ENCODE data around the gene STXBP1.

Gene STXBP1

GRCh38 chr9:127686461-127687393 lies 74.7 kb downstream of the STXBP1 start:
- Histone ChIP-seq H3K27me3 (ENCODE audit: insufficient read depth, low read length) (no peaks in the 10 kb centered on the region), H3K4me3 (ENCODE audit: low read length) (no peak overlapping the region), H3K4me1 (ENCODE audit: insufficient read depth, low read length) (no peaks in the 10 kb centered on the region), H3K36me3 (ENCODE audit: insufficient read depth, low read length) (peaks cover 43% of the 10 kb centered on the region), H3K9me3 (ENCODE audit: low read length) (peaks cover 4% of the 10 kb centered on the region), H2AFZ (ENCODE audit: low read depth, low read length) (no peak overlapping the region)

GRCh38 chr9:127689329-127690000 lies 77.4 kb downstream of the STXBP1 start:
- Histone ChIP-seq H3K4me3 (ENCODE audit: low read length) (no peak overlapping the region), H3K27me3 (ENCODE audit: insufficient read depth, low read length) (no peaks in the 10 kb centered on the region), H3K9me3 (ENCODE audit: low read length) (peaks cover 6% of the 10 kb centered on the region), H2AFZ (ENCODE audit: low read depth, low read length) (no peak overlapping the region), H3K4me1 (ENCODE audit: insufficient read depth, low read length) (peaks cover 3% of the 10 kb centered on the region), H3K36me3 (ENCODE audit: insufficient read depth, low read length) (peaks cover 17% of the 10 kb centered on the region)

GRCh38 chr9:127690735-127691134 lies 78.7 kb downstream of the STXBP1 start:
- no peaks in the 10 kb centered on the region for H3K27me3 ChIP-seq (ENCODE audit: insufficient read depth, low read length)
- no peak overlapping the region for H2AFZ ChIP-seq (ENCODE audit: low read depth, low read length)
- no peak overlapping the region for H3K4me3 ChIP-seq (ENCODE audit: low read length)
- peaks cover 13% of the 10 kb centered on the region for H3K36me3 ChIP-seq (ENCODE audit: insufficient read depth, low read length)
- peaks cover 3% of the 10 kb centered on the region for H3K4me1 ChIP-seq (ENCODE audit: insufficient read depth, low read length)
- H3K9me3 ChIP-seq (ENCODE audit: low read length) = peaks cover 6% of the 10 kb centered on the region

- Histone ChIP-seq H3K4me1 (ENCODE audit: insufficient read depth, low read length) (peaks cover 3% of the 10 kb centered on the region), H3K4me3 (ENCODE audit: low read length) (no peak overlapping the region), H3K36me3 (ENCODE audit: insufficient read depth, low read length) (peaks cover 10% of the 10 kb centered on the region), H2AFZ (ENCODE audit: low read depth, low read length) (no peak overlapping the region), H3K27me3 (ENCODE audit: insufficient read depth, low read length) (no peaks in the 10 kb centered on the region), H3K9me3 (ENCODE audit: low read length) (peaks cover 6% of the 10 kb centered on the region)
Measured at GRCh38 chr9:127692071-127692470, 80.0 kb downstream of the STXBP1 start.

- H3K27me3 ChIP-seq (ENCODE audit: insufficient read depth, low read length) = no peaks in the 10 kb centered on the region
- H3K9me3 ChIP-seq (ENCODE audit: low read length) = peaks cover 6% of the 10 kb centered on the region
- H3K4me1 ChIP-seq (ENCODE audit: insufficient read depth, low read length) = peaks cover 3% of the 10 kb centered on the region
- H2AFZ ChIP-seq (ENCODE audit: low read depth, low read length) = no peak overlapping the region
- H3K4me3 ChIP-seq (ENCODE audit: low read length) = no peak overlapping the region
- peaks cover 7% of the 10 kb centered on the region for H3K36me3 ChIP-seq (ENCODE audit: insufficient read depth, low read length)
Measured at GRCh38 chr9:127693143-127693542, 81.1 kb downstream of the STXBP1 start.

GRCh38 chr9:127693697-127694096 lies 81.6 kb downstream of the STXBP1 start:
- Histone ChIP-seq H3K4me1 (ENCODE audit: insufficient read depth, low read length) (peaks cover 3% of the 10 kb centered on the region), H2AFZ (ENCODE audit: low read depth, low read length) (no peak overlapping the region), H3K4me3 (ENCODE audit: low read length) (no peak overlapping the region), H3K9me3 (ENCODE audit: low read length) (peaks cover 6% of the 10 kb centered on the region), H3K27me3 (ENCODE audit: insufficient read depth, low read length) (no peaks in the 10 kb centered on the region), H3K36me3 (ENCODE audit: insufficient read depth, low read length) (peaks cover 3% of the 10 kb centered on the region)

GRCh38 chr9:127694890-127695720 lies 83.0 kb downstream of the STXBP1 start:
- Histone ChIP-seq H3K27me3 (ENCODE audit: insufficient read depth, low read length) (no peaks in the 10 kb centered on the region), H3K36me3 (ENCODE audit: insufficient read depth, low read length) (peaks cover 3% of the 10 kb centered on the region), H3K4me3 (ENCODE audit: low read length) (no peak overlapping the region), H3K4me1 (ENCODE audit: insufficient read depth, low read length) (peaks cover 3% of the 10 kb centered on the region), H2AFZ (ENCODE audit: low read depth, low read length) (no peak overlapping the region), H3K9me3 (ENCODE audit: low read length) (peaks cover 1% of the 10 kb centered on the region)

- H3K4me3 ChIP-seq (ENCODE audit: low read length) = no peak overlapping the region
- no peak overlapping the region for H2AFZ ChIP-seq (ENCODE audit: low read depth, low read length)
- H3K36me3 ChIP-seq (ENCODE audit: insufficient read depth, low read length) = no peaks in the 10 kb centered on the region
- H3K4me1 ChIP-seq (ENCODE audit: insufficient read depth, low read length) = no peaks in the 10 kb centered on the region
- H3K9me3 ChIP-seq (ENCODE audit: low read length) = peaks cover 1% of the 10 kb centered on the region
- no peaks in the 10 kb centered on the region for H3K27me3 ChIP-seq (ENCODE audit: insufficient read depth, low read length)
Measured at GRCh38 chr9:127697575-127697974, 85.5 kb downstream of the STXBP1 start.

- Histone ChIP-seq H3K27me3 (ENCODE audit: insufficient read depth, low read length) (no peaks in the 10 kb centered on the region), H3K9me3 (ENCODE audit: low read length) (no peaks in the 10 kb centered on the region), H3K4me1 (ENCODE audit: insufficient read depth, low read length) (no peaks in the 10 kb centered on the region), H3K4me3 (ENCODE audit: low read length) (no peak overlapping the region), H3K36me3 (ENCODE audit: insufficient read depth, low read length) (no peaks in the 10 kb centered on the region), H2AFZ (ENCODE audit: low read depth, low read length) (no peak overlapping the region)
Measured at GRCh38 chr9:127698386-127698785, 86.3 kb downstream of the STXBP1 start.

- Histone ChIP-seq H3K27me3 (ENCODE audit: insufficient read depth, low read length) (no peaks in the 10 kb centered on the region), H2AFZ (ENCODE audit: low read depth, low read length) (no peak overlapping the region), H3K4me3 (ENCODE audit: low read length) (no peak overlapping the region), H3K4me1 (ENCODE audit: insufficient read depth, low read length) (no peaks in the 10 kb centered on the region), H3K9me3 (ENCODE audit: low read length) (no peaks in the 10 kb centered on the region), H3K36me3 (ENCODE audit: insufficient read depth, low read length) (no peaks in the 10 kb centered on the region)
Measured at GRCh38 chr9:127698985-127699670, 87.1 kb downstream of the STXBP1 start.

- no peak overlapping the region for H2AFZ ChIP-seq (ENCODE audit: low read depth, low read length)
- H3K9me3 ChIP-seq (ENCODE audit: low read length) = no peaks in the 10 kb centered on the region
- H3K4me3 ChIP-seq (ENCODE audit: low read length) = no peak overlapping the region
- no peaks in the 10 kb centered on the region for H3K36me3 ChIP-seq (ENCODE audit: insufficient read depth, low read length)
- H3K4me1 ChIP-seq (ENCODE audit: insufficient read depth, low read length) = no peaks in the 10 kb centered on the region
- no peaks in the 10 kb centered on the region for H3K27me3 ChIP-seq (ENCODE audit: insufficient read depth, low read length)
Measured at GRCh38 chr9:127700140-127700539, 88.1 kb downstream of the STXBP1 start.

- no peak overlapping the region for H2AFZ ChIP-seq (ENCODE audit: low read depth, low read length)
- H3K4me1 ChIP-seq (ENCODE audit: insufficient read depth, low read length) = peaks cover 5% of the 10 kb centered on the region
- H3K4me3 ChIP-seq (ENCODE audit: low read length) = no peak overlapping the region
- H3K9me3 ChIP-seq (ENCODE audit: low read length) = no peaks in the 10 kb centered on the region
- no peaks in the 10 kb centered on the region for H3K27me3 ChIP-seq (ENCODE audit: insufficient read depth, low read length)
- H3K36me3 ChIP-seq (ENCODE audit: insufficient read depth, low read length) = no peaks in the 10 kb centered on the region
Measured at GRCh38 chr9:127700594-127701255, 88.6 kb downstream of the STXBP1 start.
